B cell (primary cell): ENCODE data around the gene VPS54. TPM values are rescaled to one million over a fixed set of nuclear protein-coding genes. Genes with fewer than 3 reads are reported as not detected.

Experiments
- ATAC-seq: fragments of 200-7000 bp; cut with Tn5 transposase; one replicate; pipeline ENCODE4 v1.10.0; 2021; ENCODE audit warnings: low read depth, mild to moderate bottlenecking, moderate number of reproducible peaks, moderate library complexity
- CTCF ChIA-PET: fragments of 350-600 bp; sonication (Branson Sonifier 250); formaldehyde crosslinking; loops from one replicate; lab custom pipeline; 2021; ENCODE audit warnings: antibody characterized with exemption, inconsistent platforms; lab: Charles Lee
- POLR2A ChIA-PET: fragments of 350-600 bp; sonication (Branson Sonifier 250); formaldehyde crosslinking; loops from one replicate; lab custom pipeline; 2021; ENCODE audit warnings: antibody characterized with exemption; lab: Charles Lee
- DNase-seq: peaks from one replicate; pipeline ENCODE4 v3.0.0; 2013
- H2AFZ ChIP-seq: 2 replicates; pipeline ENCODE4 v1.6.1; 2012; ENCODE audit warnings: mild to moderate bottlenecking, low read depth, low read length; ENCODE audit not compliant: insufficient read depth, poor library complexity, severe bottlenecking
- H3K27ac ChIP-seq, 2 donors: 1 replicate in 1 of 2; 2 replicates in 1 of 2; pipeline ENCODE4 v1.5.1; 2012 to 2013; ENCODE audit warnings: low read length in 2 of 2, mild to moderate bottlenecking in 2 of 2, moderate library complexity in 1 of 2
- H3K27me3 ChIP-seq, 4 experiments: fragments of 200-600 bp in 1 of 4; sonication (generic) in 1 of 4; replicated peaks in 1 of 4; 1 replicate in 2 of 4; 2 replicates in 2 of 4; pipeline versions ENCODE4 v1.6.1 to v1.7.0; 2013 to 2016; ENCODE audit warnings: low read length in 3 of 4, mild to moderate bottlenecking in 2 of 4, mixed read lengths in 1 of 4, moderate library complexity in 1 of 4; ENCODE audit not compliant: insufficient read depth in 4 of 4, control insufficient read depth in 3 of 4; ENCODE audit errors: control extremely low read depth in 1 of 4
- H3K36me3 ChIP-seq, 2 experiments: replicated peaks in 1 of 2; 1 replicate in 1 of 2; 2 replicates in 1 of 2; pipeline versions ENCODE4 v1.6.1 to v1.7.1; 2013; ENCODE audit warnings: low read length in 1 of 2; ENCODE audit not compliant: insufficient read depth in 2 of 2, control insufficient read depth in 1 of 2; ENCODE audit errors: control extremely low read depth in 1 of 2, extremely low read depth in 1 of 2
- H3K4me1 ChIP-seq, 2 donors: fragments of 200-600 bp in 1 of 2; sonication (generic) in 1 of 2; 1 replicate in 1 of 2; 2 replicates in 1 of 2; pipeline versions ENCODE4 v1.5.1 to v1.6.1; 2013 to 2017; ENCODE audit warnings: low read length in 2 of 2; ENCODE audit not compliant: control insufficient read depth in 2 of 2, insufficient read depth in 2 of 2
- H3K4me2 ChIP-seq: replicated peaks from 2 replicates; pipeline ENCODE3; 2012; ENCODE audit warnings: mild to moderate bottlenecking, low read depth, low read length; ENCODE audit not compliant: poor library complexity, severe bottlenecking
- H3K4me3 ChIP-seq, 5 experiments: fragments of 200-600 bp in 1 of 5; sonication (generic) in 1 of 5; 1 replicate in 3 of 5; 2 replicates in 2 of 5; pipeline versions ENCODE4 v1.5.1 to v1.7.0; 2011 to 2016; ENCODE audit warnings: low read length in 4 of 5, mild to moderate bottlenecking in 4 of 5, low read depth in 2 of 5, control low read depth in 1 of 5, moderate library complexity in 1 of 5; ENCODE audit not compliant: insufficient read depth in 1 of 5; ENCODE audit errors: control extremely low read depth in 1 of 5, extremely low read depth in 1 of 5
- H3K79me2 ChIP-seq: fragments of 200-600 bp; sonication (generic); one replicate; pipeline ENCODE4 v1.6.0; 2016; ENCODE audit warnings: low read length; ENCODE audit not compliant: control insufficient read depth, insufficient read depth
- H3K9ac ChIP-seq: fragments of 200-600 bp; sonication (generic); 2 replicates; pipeline ENCODE4 v1.6.1; 2017; ENCODE audit warnings: mild to moderate bottlenecking, low read length, moderate library complexity
- H3K9me3 ChIP-seq, 3 donors: one replicate each; pipeline versions ENCODE4 v1.6.1 to v1.7.1; 2013; ENCODE audit warnings: low read length in 2 of 3; ENCODE audit not compliant: control insufficient read depth in 2 of 3, insufficient read depth in 1 of 3; ENCODE audit errors: control extremely low read depth in 1 of 3
- H4K20me1 ChIP-seq: 2 replicates; pipeline ENCODE4 v1.6.0; 2012; ENCODE audit warnings: mild to moderate bottlenecking, low read length; ENCODE audit not compliant: insufficient read depth, control insufficient read depth, poor library complexity, severe bottlenecking
- H3K27ac Mint-ChIP-seq: one replicate; pipeline ENCODE4 v1.8.0; 2021; ENCODE audit warnings: mixed read lengths
- H3K27me3 Mint-ChIP-seq: one replicate; pipeline ENCODE4 v1.8.0; 2021; ENCODE audit warnings: mixed read lengths
- H3K4me1 Mint-ChIP-seq: one replicate; pipeline ENCODE4 v1.8.0; 2021; ENCODE audit warnings: mixed read lengths
- H3K4me3 Mint-ChIP-seq: one replicate; pipeline ENCODE4 v1.8.0; 2021; ENCODE audit warnings: mixed read lengths
- H3K9me3 Mint-ChIP-seq: one replicate; pipeline ENCODE4 v1.8.0; 2022; ENCODE audit warnings: mixed read lengths; ENCODE audit not compliant: insufficient read depth
- CTCF ChIP-seq: fragments of 200-600 bp; IDR thresholded peaks from one replicate; pipeline ENCODE4 v1.8.0; 2022; ENCODE audit warnings: antibody characterized with exemption, mild to moderate bottlenecking
- EZH2 ChIP-seq: IDR thresholded peaks from 2 replicates; pipeline ENCODE4 v1.6.1; 2012; ENCODE audit warnings: borderline replicate concordance, low read depth, mild to moderate bottlenecking, moderate library complexity, low read length; ENCODE audit not compliant: insufficient read depth, poor library complexity, severe bottlenecking
- WGBS: methylation state at CpG from one replicate; pipeline ENCODE4 v1.1.5; 2013; ENCODE audit warnings: missing lambda C conversion rate; ENCODE audit not compliant: insufficient coverage; 5-methylcytosine and 5-hydroxymethylcytosine counted together
- intact Hi-C: fragments of 100-400 bp; cut with micrococcal nuclease; formaldehyde crosslinking; loops from one replicate; pipeline ENCODE4 v1.10.0; 2022
- polyA plus RNA-seq: library from polyadenylated mRNA; depleted of rRNA; stranded (reverse); fragments of >200 nt; gene quantifications from 2 replicates; pipeline ENCODE4 v1.2.3, GENCODE V29; 2012
- total RNA-seq, 2 donors: library from RNA; stranded (reverse); fragments of 120-200 nt in 1 of 2; gene quantifications; 1 replicate in 1 of 2; 2 replicates in 1 of 2; pipeline versions ENCODE4 v1.2.3 to v1.2.4, GENCODE V29; 2013 to 2022

VPS54 gene
- total and polyA plus RNA-seq, 2 donors (not counting 1 experiment from before 2014, with no cell fraction given), result 6.2 to 13.2 TPM

- H3K4me3 ChIP-seq, result peak overlapping the region in 4 of 5 experiments; percentile 44 to 93 (median 68)
- ChIA-PET POLR2A (interaction anchor here (0.6 kb wide), 2 partner anchors 120 to 1981 kb away, joined by 3 to 4 read pairs; no protein-coding TSS in a partner anchor), CTCF (interaction anchor here (0.8 kb wide), 1 partner anchor 16 kb away, joined by 3 read pairs; no protein-coding TSS in a partner anchor)
- Mint-ChIP-seq H3K4me1 (peaks cover 34% of the 10 kb centered on the region), H3K9me3 (no peaks in the 10 kb centered on the region), H3K27ac (peak overlapping the region; percentile 97), H3K27me3 (no peaks in the 10 kb centered on the region), H3K4me3 (peak overlapping the region; percentile 87)
- H3K9ac ChIP-seq, result peak overlapping the region; percentile 87
- no peaks in the 10 kb centered on the region for H3K9me3 ChIP-seq
- peaks cover 6% of the 10 kb centered on the region for H4K20me1 ChIP-seq
- peak overlapping the region; percentile 96 for H3K4me2 ChIP-seq
- ATAC-seq (no peak), DNase-seq (no peak)
- intact Hi-C loops, result loop anchor here (5.0 kb wide), 2 partner anchors 178 to 433 kb away; partner anchors contain the start of genes MDH1, UGP2 and WDPCP
- no peaks in the 10 kb centered on the region for H3K36me3 ChIP-seq
- H3K27ac ChIP-seq, result peak overlapping the region; percentile 52 to 77
- TF ChIP-seq EZH2 (no peak), CTCF (no peak)
- peaks cover 26% of the 10 kb centered on the region for H3K79me2 ChIP-seq
- peaks cover 13 to 20% of the 10 kb centered on the region in 2 donors for H3K4me1 ChIP-seq
- peak overlapping the region; percentile 98 for H2AFZ ChIP-seq
- H3K27me3 ChIP-seq, result no peaks in the 10 kb centered on the region
Observed at GRCh38 chr2:64019975-64020528, 824 bp upstream of the VPS54 start.

- H3K27me3 ChIP-seq, result no peaks in the 10 kb centered on the region
- 0% methylated on average over 37 of the region's 38 CpGs for WGBS
Observed at GRCh38 chr2:64018701-64019082, 536 bp downstream of the VPS54 start.

More at GRCh38 chr2:64018701-64019082, 536 bp downstream of the VPS54 start:
- no peak for TF ChIP-seq CTCF
- TF ChIP-seq EZH2, result no peak
- peak overlapping the region; percentile 98 for H2AFZ ChIP-seq
- peaks cover 6% of the 10 kb centered on the region for H4K20me1 ChIP-seq
- DNase-seq, result no peak
- peak overlapping the region; percentile 87 for H3K9ac ChIP-seq
- Mint-ChIP-seq H3K4me1 (peaks cover 34% of the 10 kb centered on the region), H3K27me3 (no peaks in the 10 kb centered on the region), H3K27ac (peak overlapping the region; percentile 93), H3K9me3 (no peaks in the 10 kb centered on the region), H3K4me3 (peak overlapping the region; percentile 98)
- ChIA-PET CTCF (interaction anchor here (1.0 to 2.0 kb wide), 3 partner anchors 103 to 312 kb away, joined by 5 to 8 read pairs (median 8); no protein-coding TSS in a partner anchor), POLR2A (interaction anchor here (0.6 kb wide), 1 partner anchor 178 kb away, joined by 3 read pairs; no protein-coding TSS in a partner anchor)
- peak; percentile 54 for ATAC-seq
- H3K4me3 ChIP-seq, result peak overlapping the region; percentile 44 to 93 (median 77)
- peaks cover 13 to 20% of the 10 kb centered on the region in 2 donors for H3K4me1 ChIP-seq
- no peaks in the 10 kb centered on the region for H3K36me3 ChIP-seq
- intact Hi-C loops, result loop anchor here (5.0 kb wide), 2 partner anchors 176 to 431 kb away; partner anchors contain the start of genes MDH1, UGP2 and WDPCP
- H3K79me2 ChIP-seq, result peaks cover 31% of the 10 kb centered on the region
- peak overlapping the region; percentile 96 for H3K4me2 ChIP-seq
- no peaks in the 10 kb centered on the region for H3K9me3 ChIP-seq
- H3K27ac ChIP-seq, result peak overlapping the region; percentile 26 to 77
